ENCODE data around the gene CLECL1. TPM values are rescaled to one million over a fixed set of nuclear protein-coding genes. Genes with fewer than 3 reads are reported as not detected.
"Not testable (repeated sequence)": the region's sequence is repeated elsewhere in the genome, so short reads cannot be mapped to it uniquely, and the experiment has no call there.

The CLECL1 gene
- total and polyA plus RNA-seq, 2 donors (not counting 3 experiments of a cell fraction or from before 2014, with no cell fraction given), result not detected

DNA sequence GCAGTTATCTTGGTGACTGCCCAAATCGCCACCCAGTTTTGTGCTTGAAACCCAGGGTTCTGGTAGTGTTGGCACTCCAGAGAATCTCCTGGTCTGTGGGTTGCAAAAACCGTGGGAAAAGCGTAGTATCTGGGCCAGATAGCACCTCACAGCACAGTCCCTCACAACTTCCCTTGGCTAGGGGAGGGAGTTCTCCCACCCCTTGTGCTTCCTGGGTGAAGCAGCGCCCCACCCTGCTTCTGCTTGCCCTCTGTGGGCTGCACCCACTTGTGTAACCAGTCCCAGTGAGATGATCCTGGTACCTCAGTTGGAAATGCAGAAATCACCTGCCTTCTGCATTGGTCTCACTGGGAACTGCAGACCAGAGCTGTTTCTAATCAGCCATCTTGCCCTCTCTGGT is 47.0 kb downstream of the CLECL1 start:
- H2AFZ ChIP-seq (ENCODE audit: low read depth, low read length), result no peak overlapping the region
- intact Hi-C loops (cut with micrococcal nuclease), result no loop called here
- no TSS peak for BruUV-seq (replicated peaks)
- dilution Hi-C loops (cut with MboI; ENCODE audit: extremely low pct_ligation_motif_present, low sequenced_read_pairs), result no loop called here
- FAIRE-seq (no peak), DNase-seq (ENCODE audit: low read depth, low spot score) (no peak)
- H3K4me1 ChIP-seq (ENCODE audit: control insufficient read depth, extremely low read depth, insufficient read depth, low read length), result no peaks in the 10 kb centered on the region
- no peaks in the 10 kb centered on the region for H3K36me3 ChIP-seq (ENCODE audit: control insufficient read depth in 2 of 2, extremely low read depth in 1 of 2, insufficient read depth in 2 of 2, low read length in 2 of 2)
- H3K9me1 ChIP-seq (replicated peaks; ENCODE audit: control insufficient read depth, extremely low read depth, insufficient read depth, low read length), result no peaks in the 10 kb centered on the region
- ChIA-PET CTCF (no interaction called here), POLR2A (no interaction called here)
- no peaks in the 10 kb centered on the region for H4K20me1 ChIP-seq (replicated peaks; ENCODE audit: control insufficient read depth, extremely low read depth, insufficient read depth, low read length)
- no peaks in the 10 kb centered on the region for H3K9me3 ChIP-seq (replicated peaks; ENCODE audit: control insufficient read depth, insufficient read depth, low read length)
- no peaks in the 10 kb centered on the region for H3K27me3 ChIP-seq (ENCODE audit: control insufficient read depth in 2 of 2, insufficient read depth in 2 of 2, low read length in 2 of 2)
- H3K79me2 ChIP-seq (ENCODE audit: control insufficient read depth, insufficient read depth, low read length), result no peaks in the 10 kb centered on the region
- H3K4me2 ChIP-seq (ENCODE audit: insufficient read depth, low read length), result no peak overlapping the region
- H3K4me3 ChIP-seq (replicated peaks in 1 of 3; ENCODE audit: insufficient read depth in 1 of 3, low read depth in 1 of 3, low read length in 3 of 3), result no peak overlapping the region
- no peak for TF ChIP-seq JUN (IDR thresholded peaks at IDR 0.05; ENCODE audit: borderline replicate concordance, insufficient read depth, insufficient read length, low read depth)
- H3K27ac ChIP-seq (ENCODE audit: insufficient read depth, low read depth, low read length), result no peak overlapping the region
- H3K9ac ChIP-seq (replicated peaks; ENCODE audit: extremely low read depth, insufficient read depth, low read length), result no peak overlapping the region

DNA sequence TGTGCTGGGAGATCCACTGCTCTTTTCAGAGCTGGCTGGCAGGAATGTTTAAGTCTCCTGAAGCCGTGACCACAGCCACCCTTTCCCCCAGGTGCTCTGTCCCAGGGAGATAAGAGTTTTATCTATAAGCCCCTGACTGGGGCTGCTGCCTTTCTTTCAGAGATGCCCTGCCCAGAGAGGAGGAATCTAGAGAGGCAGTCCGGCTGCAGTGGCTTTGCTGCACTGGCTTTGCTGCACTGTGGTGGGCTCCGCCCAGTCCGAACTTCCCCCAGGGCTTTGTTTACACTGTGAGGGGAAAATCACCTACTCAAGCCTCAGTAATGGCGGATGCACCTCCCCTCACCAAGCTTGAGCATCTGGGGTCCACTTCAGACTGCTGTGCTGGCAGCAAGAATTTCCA is 47.5 kb downstream of the CLECL1 start:
- H3K4me1 ChIP-seq (ENCODE audit: control insufficient read depth, extremely low read depth, insufficient read depth, low read length); H3K27me3 ChIP-seq (ENCODE audit: control insufficient read depth in 2 of 2, insufficient read depth in 2 of 2, low read length in 2 of 2); H3K9me1 ChIP-seq (replicated peaks; ENCODE audit: control insufficient read depth, extremely low read depth, insufficient read depth, low read length); H3K36me3 ChIP-seq (ENCODE audit: control insufficient read depth in 2 of 2, extremely low read depth in 1 of 2, insufficient read depth in 2 of 2, low read length in 2 of 2); H3K4me3 ChIP-seq (replicated peaks in 1 of 3; ENCODE audit: insufficient read depth in 1 of 3, low read depth in 1 of 3, low read length in 3 of 3); CTCF ChIA-PET; DNase-seq (ENCODE audit: low read depth, low spot score); H3K9me3 ChIP-seq (replicated peaks; ENCODE audit: control insufficient read depth, insufficient read depth, low read length); POLR2A ChIA-PET; intact Hi-C loops (cut with micrococcal nuclease); H3K27ac ChIP-seq (ENCODE audit: insufficient read depth, low read depth, low read length); BruUV-seq (replicated peaks); FAIRE-seq; H3K79me2 ChIP-seq (ENCODE audit: control insufficient read depth, insufficient read depth, low read length); H4K20me1 ChIP-seq (replicated peaks; ENCODE audit: control insufficient read depth, extremely low read depth, insufficient read depth, low read length); H2AFZ ChIP-seq (ENCODE audit: low read depth, low read length); H3K9ac ChIP-seq (replicated peaks; ENCODE audit: extremely low read depth, insufficient read depth, low read length); H3K4me2 ChIP-seq (ENCODE audit: insufficient read depth, low read length); dilution Hi-C loops (cut with MboI; ENCODE audit: extremely low pct_ligation_motif_present, low sequenced_read_pairs): not testable (repeated sequence)

DNA sequence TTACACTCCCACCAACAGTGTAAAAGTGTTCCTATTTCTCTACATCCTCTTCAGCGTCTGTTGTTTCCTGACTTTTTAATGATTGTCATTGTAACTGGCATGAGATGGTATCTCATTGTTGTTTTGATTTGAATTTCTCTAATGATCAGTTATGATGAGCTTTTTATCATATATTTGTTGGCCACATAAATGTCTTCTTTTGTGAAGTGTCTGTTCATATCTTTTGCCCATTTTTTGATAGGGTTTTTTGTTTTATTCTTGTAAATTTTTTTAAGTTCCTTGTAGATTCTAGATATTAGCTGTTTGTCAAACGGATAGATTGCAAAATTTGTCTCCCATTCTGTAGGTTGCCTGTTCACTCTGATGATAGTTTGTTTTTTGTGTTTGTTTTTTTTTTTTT is 49.9 kb downstream of the CLECL1 start:
- not testable (repeated sequence) for H3K4me3 ChIP-seq (replicated peaks in 1 of 3; ENCODE audit: insufficient read depth in 1 of 3, low read depth in 1 of 3, low read length in 3 of 3)

GRCh38 chr12:9682508-9682907 is 50.4 kb downstream of the CLECL1 start:
- CTCF ChIA-PET, result interaction anchor here (1.1 to 3.3 kb wide), 2 partner anchors 24 to 26 kb away, joined by 3 to 13 read pairs; no protein-coding TSS in a partner anchor
- H3K4me2 ChIP-seq (ENCODE audit: insufficient read depth, low read length); H3K36me3 ChIP-seq (ENCODE audit: control insufficient read depth in 2 of 2, extremely low read depth in 1 of 2, insufficient read depth in 2 of 2, low read length in 2 of 2); H3K79me2 ChIP-seq (ENCODE audit: control insufficient read depth, insufficient read depth, low read length); BruUV-seq (replicated peaks); DNase-seq (ENCODE audit: low read depth, low spot score); H3K4me1 ChIP-seq (ENCODE audit: control insufficient read depth, extremely low read depth, insufficient read depth, low read length); H3K9me1 ChIP-seq (replicated peaks; ENCODE audit: control insufficient read depth, extremely low read depth, insufficient read depth, low read length); POLR2A ChIA-PET; H3K4me3 ChIP-seq (replicated peaks in 1 of 3; ENCODE audit: insufficient read depth in 1 of 3, low read depth in 1 of 3, low read length in 3 of 3); H3K9me3 ChIP-seq (replicated peaks; ENCODE audit: control insufficient read depth, insufficient read depth, low read length); H4K20me1 ChIP-seq (replicated peaks; ENCODE audit: control insufficient read depth, extremely low read depth, insufficient read depth, low read length); FAIRE-seq; dilution Hi-C loops (cut with MboI; ENCODE audit: extremely low pct_ligation_motif_present, low sequenced_read_pairs); H3K9ac ChIP-seq (replicated peaks; ENCODE audit: extremely low read depth, insufficient read depth, low read length); H3K27ac ChIP-seq (ENCODE audit: insufficient read depth, low read depth, low read length); H3K27me3 ChIP-seq (ENCODE audit: control insufficient read depth in 2 of 2, insufficient read depth in 2 of 2, low read length in 2 of 2); H2AFZ ChIP-seq (ENCODE audit: low read depth, low read length); intact Hi-C loops (cut with micrococcal nuclease): not testable (repeated sequence)

More for the DNA sequence above, 49.9 kb downstream of the CLECL1 start:
- H3K9ac ChIP-seq (replicated peaks; ENCODE audit: extremely low read depth, insufficient read depth, low read length); POLR2A ChIA-PET; H3K4me1 ChIP-seq (ENCODE audit: control insufficient read depth, extremely low read depth, insufficient read depth, low read length); H3K9me1 ChIP-seq (replicated peaks; ENCODE audit: control insufficient read depth, extremely low read depth, insufficient read depth, low read length); intact Hi-C loops (cut with micrococcal nuclease); dilution Hi-C loops (cut with MboI; ENCODE audit: extremely low pct_ligation_motif_present, low sequenced_read_pairs); CTCF ChIA-PET; FAIRE-seq; H3K27me3 ChIP-seq (ENCODE audit: control insufficient read depth in 2 of 2, insufficient read depth in 2 of 2, low read length in 2 of 2); H3K79me2 ChIP-seq (ENCODE audit: control insufficient read depth, insufficient read depth, low read length); BruUV-seq (replicated peaks); H4K20me1 ChIP-seq (replicated peaks; ENCODE audit: control insufficient read depth, extremely low read depth, insufficient read depth, low read length); H3K36me3 ChIP-seq (ENCODE audit: control insufficient read depth in 2 of 2, extremely low read depth in 1 of 2, insufficient read depth in 2 of 2, low read length in 2 of 2); H3K4me2 ChIP-seq (ENCODE audit: insufficient read depth, low read length); H3K27ac ChIP-seq (ENCODE audit: insufficient read depth, low read depth, low read length); H2AFZ ChIP-seq (ENCODE audit: low read depth, low read length); H3K9me3 ChIP-seq (replicated peaks; ENCODE audit: control insufficient read depth, insufficient read depth, low read length); DNase-seq (ENCODE audit: low read depth, low spot score): not testable (repeated sequence)
